Mammary epithelial cell (primary cell): ENCODE data around the gene GRIN2B.

Source experiments
- CTCF ChIP-seq, 2 donors: IDR thresholded peaks in 1 of 2; conservative IDR thresholded peaks in 1 of 2; 2 replicates each; pipeline ENCODE4 v1.5.1; 2011 to 2012; ENCODE audit warnings: inconsistent platforms in 2 of 2, low read length in 2 of 2, mild to moderate bottlenecking in 2 of 2, control low read depth in 1 of 2, low read depth in 1 of 2; ENCODE audit not compliant: insufficient read depth in 1 of 2; ENCODE audit errors: extremely low read depth in 1 of 2
- EZH2 ChIP-seq: IDR thresholded peaks from 2 replicates; pipeline ENCODE4 v1.6.1; 2012; ENCODE audit warnings: low read length, inconsistent platforms, borderline replicate concordance

GRCh38 chr12:13968281-13968680, 13.1 kb downstream of the GRIN2B start:
- TF ChIP-seq EZH2 (no peak), CTCF (conservative IDR thresholded peaks at IDR 0.05 in 1 of 2, IDR thresholded peaks at IDR 0.05 in 1 of 2; ENCODE audit: extremely low read depth in 1 of 2, insufficient read depth in 1 of 2, low read depth in 1 of 2, low read length in 2 of 2) (no peak)
